ENCODE results near the gene TOP3A.

DNA sequence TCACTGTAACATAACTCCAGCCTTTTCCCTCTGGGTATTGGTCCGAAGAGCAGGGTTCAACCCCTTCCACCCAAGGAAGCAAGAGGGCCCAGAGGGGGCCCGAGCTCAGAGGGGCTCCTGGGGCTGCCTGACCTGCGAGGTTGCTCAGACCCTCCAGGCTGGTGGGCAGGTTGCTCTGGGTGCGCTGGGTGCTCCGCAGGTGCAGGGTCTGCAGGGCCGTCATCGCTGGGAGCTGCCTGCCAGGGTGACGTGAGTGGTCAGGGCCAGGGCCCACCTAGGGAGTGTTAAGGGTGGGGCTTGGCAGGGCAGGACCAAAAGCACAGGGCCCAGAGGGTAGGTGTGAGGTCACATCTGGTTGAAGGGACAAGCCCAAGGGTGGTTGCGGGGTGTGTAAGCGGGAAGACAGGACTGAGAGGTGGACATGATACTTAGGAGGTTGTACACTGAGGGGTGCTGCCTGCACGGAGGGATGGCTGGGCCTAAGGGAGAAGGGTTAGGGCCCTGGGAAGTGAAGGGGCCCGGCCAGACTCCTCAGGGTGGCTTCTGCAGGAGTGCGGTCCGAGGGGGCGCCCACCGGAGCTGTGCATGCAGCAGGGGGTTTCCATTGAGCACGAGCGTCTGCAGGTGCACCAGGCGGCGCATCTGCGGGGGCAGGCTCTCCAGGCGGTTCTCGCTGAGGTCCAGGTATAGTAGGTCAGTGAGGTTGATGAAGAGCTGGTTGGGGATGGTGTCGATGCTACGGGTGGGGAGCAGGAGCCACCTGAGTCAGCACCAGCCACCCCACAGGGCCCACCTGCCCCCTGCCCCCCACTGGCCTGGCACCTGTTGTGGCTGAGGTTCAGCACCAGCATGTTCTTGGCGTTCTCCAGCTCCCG is 60.6 kb downstream of the TOP3A start:
- TF ChIP-seq CHD1 (IDR thresholded peaks at IDR 0.05; ENCODE audit: low read depth, low read length) (no peak), MAFK (IDR thresholded peaks at IDR 0.05; ENCODE audit: low read depth, low read length) (no peak), RFX5 (IDR thresholded peaks at IDR 0.05; ENCODE audit: low read depth, low read length) (no peak), POLR2A (IDR thresholded peaks at IDR 0.05; ENCODE audit: low read depth, low read length) (no peak), MAZ (IDR thresholded peaks at IDR 0.05; ENCODE audit: borderline replicate concordance, low read depth, low read length) (no peak), CEBPB (IDR thresholded peaks at IDR 0.05; ENCODE audit: low read depth, low read length) (no peak), BHLHE40 (IDR thresholded peaks at IDR 0.05; ENCODE audit: low read depth, low read length) (no peak), RAD21 (IDR thresholded peaks at IDR 0.05; ENCODE audit: low read length) (no peak), MXI1 (IDR thresholded peaks at IDR 0.05; ENCODE audit: borderline replicate concordance, low read depth, low read length) (no peak)
- TF ChIP-seq, protein P1, sequence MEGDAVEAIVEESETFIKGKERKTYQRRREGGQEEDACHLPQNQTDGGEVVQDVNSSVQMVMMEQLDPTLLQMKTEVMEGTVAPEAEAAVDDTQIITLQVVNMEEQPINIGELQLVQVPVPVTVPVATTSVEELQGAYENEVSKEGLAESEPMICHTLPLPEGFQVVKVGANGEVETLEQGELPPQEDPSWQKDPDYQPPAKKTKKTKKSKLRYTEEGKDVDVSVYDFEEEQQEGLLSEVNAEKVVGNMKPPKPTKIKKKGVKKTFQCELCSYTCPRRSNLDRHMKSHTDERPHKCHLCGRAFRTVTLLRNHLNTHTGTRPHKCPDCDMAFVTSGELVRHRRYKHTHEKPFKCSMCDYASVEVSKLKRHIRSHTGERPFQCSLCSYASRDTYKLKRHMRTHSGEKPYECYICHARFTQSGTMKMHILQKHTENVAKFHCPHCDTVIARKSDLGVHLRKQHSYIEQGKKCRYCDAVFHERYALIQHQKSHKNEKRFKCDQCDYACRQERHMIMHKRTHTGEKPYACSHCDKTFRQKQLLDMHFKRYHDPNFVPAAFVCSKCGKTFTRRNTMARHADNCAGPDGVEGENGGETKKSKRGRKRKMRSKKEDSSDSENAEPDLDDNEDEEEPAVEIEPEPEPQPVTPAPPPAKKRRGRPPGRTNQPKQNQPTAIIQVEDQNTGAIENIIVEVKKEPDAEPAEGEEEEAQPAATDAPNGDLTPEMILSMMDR (conservative IDR thresholded peaks at IDR 0.05; ENCODE audit: low read depth, low read length), result no peak
- TF ChIP-seq, protein P2, sequence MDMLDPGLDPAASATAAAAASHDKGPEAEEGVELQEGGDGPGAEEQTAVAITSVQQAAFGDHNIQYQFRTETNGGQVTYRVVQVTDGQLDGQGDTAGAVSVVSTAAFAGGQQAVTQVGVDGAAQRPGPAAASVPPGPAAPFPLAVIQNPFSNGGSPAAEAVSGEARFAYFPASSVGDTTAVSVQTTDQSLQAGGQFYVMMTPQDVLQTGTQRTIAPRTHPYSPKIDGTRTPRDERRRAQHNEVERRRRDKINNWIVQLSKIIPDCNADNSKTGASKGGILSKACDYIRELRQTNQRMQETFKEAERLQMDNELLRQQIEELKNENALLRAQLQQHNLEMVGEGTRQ (IDR thresholded peaks at IDR 0.05; ENCODE audit: low read depth, low read length), result no peak
- TF ChIP-seq, protein P3, sequence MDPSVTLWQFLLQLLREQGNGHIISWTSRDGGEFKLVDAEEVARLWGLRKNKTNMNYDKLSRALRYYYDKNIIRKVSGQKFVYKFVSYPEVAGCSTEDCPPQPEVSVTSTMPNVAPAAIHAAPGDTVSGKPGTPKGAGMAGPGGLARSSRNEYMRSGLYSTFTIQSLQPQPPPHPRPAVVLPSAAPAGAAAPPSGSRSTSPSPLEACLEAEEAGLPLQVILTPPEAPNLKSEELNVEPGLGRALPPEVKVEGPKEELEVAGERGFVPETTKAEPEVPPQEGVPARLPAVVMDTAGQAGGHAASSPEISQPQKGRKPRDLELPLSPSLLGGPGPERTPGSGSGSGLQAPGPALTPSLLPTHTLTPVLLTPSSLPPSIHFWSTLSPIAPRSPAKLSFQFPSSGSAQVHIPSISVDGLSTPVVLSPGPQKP (IDR thresholded peaks at IDR 0.05; ENCODE audit: borderline replicate concordance, low read depth, low read length), result no peak

All from IMR-90 (cell line).